Activated naive CD4-positive, alpha-beta T cell treated with anti-CD3 and anti-CD28 coated beads for 36 hours (primary cell): ENCODE measurements around the gene DMRTC2. TPM values are rescaled to one million over a fixed set of nuclear protein-coding genes. Genes with fewer than 3 reads are reported as not detected.

Source experiments
- CTCF ChIA-PET: fragments of 350-600 bp; sonication (Branson Sonifier 250); formaldehyde crosslinking; loops from one replicate; lab custom pipeline; 2021; ENCODE audit warnings: antibody characterized with exemption; lab: Charles Lee
- DNase-seq: peaks from one replicate; pipeline ENCODE4 v3.0.0-alpha.2; 2020
- H3K27ac Mint-ChIP-seq: one replicate; pipeline ENCODE4 v1.8.0; 2021; ENCODE audit warnings: mild to moderate bottlenecking, mixed read lengths
- H3K27me3 Mint-ChIP-seq: one replicate; pipeline ENCODE4 v1.8.0; 2021; ENCODE audit warnings: low read depth, mixed read lengths
- H3K36me3 Mint-ChIP-seq: one replicate; pipeline ENCODE4 v1.8.0; 2021; ENCODE audit warnings: low read depth, mixed read lengths
- H3K4me1 Mint-ChIP-seq: one replicate; pipeline ENCODE4 v1.8.0; 2021; ENCODE audit warnings: low read depth, mixed read lengths
- H3K4me3 Mint-ChIP-seq: one replicate; pipeline ENCODE4 v1.8.0; 2021; ENCODE audit warnings: mild to moderate bottlenecking, moderate library complexity, mixed read lengths
- H3K9me3 Mint-ChIP-seq: one replicate; pipeline ENCODE4 v1.8.0; 2021; ENCODE audit warnings: mixed read lengths
- intact Hi-C: fragments of 100-400 bp; cut with micrococcal nuclease; formaldehyde crosslinking; loops from one replicate; pipeline ENCODE4 v1.15.1; 2023
- total RNA-seq, 2 experiments: library from RNA; stranded (reverse); gene quantifications; one replicate each; pipeline ENCODE4 v1.2.3, GENCODE V29; 2021

The DMRTC2 gene
- total RNA-seq, 2 experiments from 2014 or later: not detected

GRCh38 chr19:41862445-41862986 is 17.7 kb downstream of the DMRTC2 start:
- peak overlapping the region; percentile 90 for H3K4me3 Mint-ChIP-seq
- H3K36me3 Mint-ChIP-seq: peaks cover 59% of the 10 kb centered on the region
- CTCF ChIA-PET: interaction anchor here (1.5 to 2.0 kb wide), 2 partner anchors 11 to 90 kb away, joined by 6 read pairs; no protein-coding TSS in a partner anchor
- H3K27ac Mint-ChIP-seq: peak overlapping the region; percentile 97
- H3K27me3 Mint-ChIP-seq: no peaks in the 10 kb centered on the region
- no peaks in the 10 kb centered on the region for H3K9me3 Mint-ChIP-seq
- peaks cover 63% of the 10 kb centered on the region for H3K4me1 Mint-ChIP-seq
- DNase-seq: no peak
- intact Hi-C loops: no loop called here

- H3K27ac Mint-ChIP-seq: peak overlapping the region; percentile 97
- intact Hi-C loops: no loop called here
These were observed 18.5 kb downstream of the DMRTC2 start for GRCh38 chr19:41863209-41863931.

GRCh38 chr19:41864374-41864773 is 19.5 kb downstream of the DMRTC2 start:
- DNase-seq: no peak
- CTCF ChIA-PET: interaction anchor here (0.8 to 1.7 kb wide), 4 partner anchors 9 to 88 kb away, joined by 3 to 5 read pairs (median 4); no protein-coding TSS in a partner anchor
- peaks cover 74% of the 10 kb centered on the region for H3K4me1 Mint-ChIP-seq
- H3K27ac Mint-ChIP-seq: peak overlapping the region; percentile 97
- intact Hi-C loops: no loop called here
- no peaks in the 10 kb centered on the region for H3K9me3 Mint-ChIP-seq
- H3K36me3 Mint-ChIP-seq: peaks cover 76% of the 10 kb centered on the region
- peak overlapping the region; percentile 54 for H3K4me3 Mint-ChIP-seq
- no peaks in the 10 kb centered on the region for H3K27me3 Mint-ChIP-seq

More at GRCh38 chr19:41863209-41863931, 18.5 kb downstream of the DMRTC2 start:
- no peak for DNase-seq
- Mint-ChIP-seq H3K27me3 (no peaks in the 10 kb centered on the region), H3K4me1 (peaks cover 68% of the 10 kb centered on the region), H3K36me3 (peaks cover 67% of the 10 kb centered on the region), H3K9me3 (no peaks in the 10 kb centered on the region), H3K4me3 (peak overlapping the region; percentile 90)
- CTCF ChIA-PET: interaction anchor here (0.8 to 2.0 kb wide), 4 partner anchors 10 to 89 kb away, joined by 3 to 6 read pairs (median 4); no protein-coding TSS in a partner anchor

GRCh38 chr19:41866284-41866683 is 21.4 kb downstream of the DMRTC2 start:
- Mint-ChIP-seq H3K4me3 (peak overlapping the region; percentile 9), H3K36me3 (peaks cover 80% of the 10 kb centered on the region), H3K27ac (peak overlapping the region; percentile 96), H3K27me3 (no peaks in the 10 kb centered on the region), H3K4me1 (peaks cover 87% of the 10 kb centered on the region), H3K9me3 (no peaks in the 10 kb centered on the region)
- CTCF ChIA-PET: interaction anchor here (1.1 kb wide), 1 partner anchor 20 kb away, joined by 6 read pairs; no protein-coding TSS in a partner anchor
- DNase-seq: no peak
- intact Hi-C loops: no loop called here

- peak overlapping the region; percentile 96 for H3K27ac Mint-ChIP-seq
- H3K4me1 Mint-ChIP-seq: peaks cover 83% of the 10 kb centered on the region
- no peak for DNase-seq
- H3K4me3 Mint-ChIP-seq: no peak overlapping the region
- CTCF ChIA-PET: interaction anchor here (0.6 to 1.2 kb wide), 3 partner anchors 9 to 80 kb away, joined by 3 to 5 read pairs (median 4); partner anchors contain the start of gene RPS19
- intact Hi-C loops: no loop called here
- H3K27me3 Mint-ChIP-seq: no peaks in the 10 kb centered on the region
- H3K9me3 Mint-ChIP-seq: no peaks in the 10 kb centered on the region
- H3K36me3 Mint-ChIP-seq: peaks cover 67% of the 10 kb centered on the region
These were observed 23.5 kb downstream of the DMRTC2 start for GRCh38 chr19:41868120-41868988.

- Mint-ChIP-seq H3K9me3 (no peaks in the 10 kb centered on the region), H3K4me1 (peaks cover 79% of the 10 kb centered on the region), H3K27ac (peak overlapping the region; percentile 96), H3K27me3 (no peaks in the 10 kb centered on the region), H3K4me3 (no peak overlapping the region), H3K36me3 (peaks cover 63% of the 10 kb centered on the region)
- DNase-seq: no peak
- intact Hi-C loops: no loop called here
- CTCF ChIA-PET: interaction anchor here (1.2 kb wide), 1 partner anchor 80 kb away, joined by 4 read pairs; no protein-coding TSS in a partner anchor
These were observed 24.1 kb downstream of the DMRTC2 start for GRCh38 chr19:41868989-41869300.

- CTCF ChIA-PET: no interaction called here
These were observed 24.6 kb downstream of the DMRTC2 start for GRCh38 chr19:41869374-41869955.

GRCh38 chr19:41870401-41870873 is 25.6 kb downstream of the DMRTC2 start:
- H3K4me1 Mint-ChIP-seq: peaks cover 70% of the 10 kb centered on the region
- peak overlapping the region; percentile 96 for H3K27ac Mint-ChIP-seq
- H3K9me3 Mint-ChIP-seq: no peaks in the 10 kb centered on the region
- intact Hi-C loops: loop anchor here (1.0 kb wide), 1 partner anchor 75 kb away; no protein-coding TSS in a partner anchor
- peaks cover 52% of the 10 kb centered on the region for H3K36me3 Mint-ChIP-seq
- peak; percentile 47 for DNase-seq
- peak overlapping the region; percentile 6 for H3K4me3 Mint-ChIP-seq
- H3K27me3 Mint-ChIP-seq: no peaks in the 10 kb centered on the region
- CTCF ChIA-PET: interaction anchor here (0.7 to 5.9 kb wide), 4 partner anchors 10 to 87 kb away, joined by 7 to 51 read pairs (median 16); partner anchors contain the start of gene RPS19

More at GRCh38 chr19:41869374-41869955, 24.6 kb downstream of the DMRTC2 start:
- peak overlapping the region; percentile 96 for H3K27ac Mint-ChIP-seq
- intact Hi-C loops: no loop called here
- H3K9me3 Mint-ChIP-seq: no peaks in the 10 kb centered on the region
- H3K4me1 Mint-ChIP-seq: peaks cover 74% of the 10 kb centered on the region
- DNase-seq: no peak
- H3K4me3 Mint-ChIP-seq: no peak overlapping the region
- H3K36me3 Mint-ChIP-seq: peaks cover 58% of the 10 kb centered on the region
- H3K27me3 Mint-ChIP-seq: no peaks in the 10 kb centered on the region

- CTCF ChIA-PET: interaction anchor here (1.2 to 6.2 kb wide), 9 partner anchors 11 to 85 kb away, joined by 3 to 68 read pairs (median 19); partner anchors contain the start of genes ARHGEF1 and RPS19
- DNase-seq: peak; percentile 89
- no peaks in the 10 kb centered on the region for H3K9me3 Mint-ChIP-seq
- no peaks in the 10 kb centered on the region for H3K27me3 Mint-ChIP-seq
- intact Hi-C loops: loop anchor here (1.0 kb wide), 2 partner anchors 11 to 16 kb away; partner anchors contain the start of gene RPS19
- peaks cover 72% of the 10 kb centered on the region for H3K4me1 Mint-ChIP-seq
- peaks cover 42% of the 10 kb centered on the region for H3K36me3 Mint-ChIP-seq
- H3K4me3 Mint-ChIP-seq: peak overlapping the region; percentile 37
- peak overlapping the region; percentile 96 for H3K27ac Mint-ChIP-seq
These were observed 26.9 kb downstream of the DMRTC2 start for GRCh38 chr19:41871573-41872383.

GRCh38 chr19:41872384-41872774 is 27.5 kb downstream of the DMRTC2 start:
- peaks cover 39% of the 10 kb centered on the region for H3K36me3 Mint-ChIP-seq
- intact Hi-C loops: no loop called here
- CTCF ChIA-PET: interaction anchor here (0.6 to 6.2 kb wide), 12 partner anchors 7 to 124 kb away, joined by 3 to 68 read pairs (median 12); partner anchors contain the start of genes ARHGEF1 and RPS19
- no peaks in the 10 kb centered on the region for H3K27me3 Mint-ChIP-seq
- peak overlapping the region; percentile 96 for H3K27ac Mint-ChIP-seq
- H3K9me3 Mint-ChIP-seq: no peaks in the 10 kb centered on the region
- no peak overlapping the region for H3K4me3 Mint-ChIP-seq
- H3K4me1 Mint-ChIP-seq: peaks cover 76% of the 10 kb centered on the region
- no peak for DNase-seq
